HG03175 (cell line): Measurements from ENCODE around the gene PDE9A.

Source experiments
- ATAC-seq: cut with Tn5 transposase; IDR thresholded peaks from one replicate; pipeline ENCODE4 v1.9.1; 2021; ENCODE audit warnings: mild to moderate bottlenecking, moderate library complexity; ENCODE audit not compliant: unreplicated experiment

PDE9A gene

DNA sequence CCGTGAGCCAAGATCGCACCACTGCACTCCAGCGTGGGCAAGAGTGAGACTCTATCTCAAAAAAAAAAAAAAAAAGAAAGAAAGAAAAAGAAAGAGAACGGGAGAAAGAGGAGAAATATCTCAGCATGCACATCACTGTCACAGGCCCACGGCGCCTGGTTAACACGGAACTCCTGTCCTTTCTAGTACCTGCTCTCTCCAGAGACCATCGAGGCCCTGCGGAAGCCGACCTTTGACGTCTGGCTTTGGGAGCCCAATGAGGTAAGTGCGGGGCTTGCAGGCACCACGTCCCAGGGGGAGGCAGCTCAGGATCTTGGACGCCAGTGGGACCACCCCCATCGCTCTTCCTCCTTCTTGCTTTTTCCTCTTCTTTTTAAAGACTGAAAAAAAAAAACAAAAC is 100.4 kb downstream of the PDE9A start:
- ATAC-seq = no peak

GRCh38 chr21:42754270-42754933 is 101.0 kb downstream of the PDE9A start:
- no peak for ATAC-seq

GRCh38 chr21:42755031-42755665 is 101.7 kb downstream of the PDE9A start:
- no peak for ATAC-seq

DNA sequence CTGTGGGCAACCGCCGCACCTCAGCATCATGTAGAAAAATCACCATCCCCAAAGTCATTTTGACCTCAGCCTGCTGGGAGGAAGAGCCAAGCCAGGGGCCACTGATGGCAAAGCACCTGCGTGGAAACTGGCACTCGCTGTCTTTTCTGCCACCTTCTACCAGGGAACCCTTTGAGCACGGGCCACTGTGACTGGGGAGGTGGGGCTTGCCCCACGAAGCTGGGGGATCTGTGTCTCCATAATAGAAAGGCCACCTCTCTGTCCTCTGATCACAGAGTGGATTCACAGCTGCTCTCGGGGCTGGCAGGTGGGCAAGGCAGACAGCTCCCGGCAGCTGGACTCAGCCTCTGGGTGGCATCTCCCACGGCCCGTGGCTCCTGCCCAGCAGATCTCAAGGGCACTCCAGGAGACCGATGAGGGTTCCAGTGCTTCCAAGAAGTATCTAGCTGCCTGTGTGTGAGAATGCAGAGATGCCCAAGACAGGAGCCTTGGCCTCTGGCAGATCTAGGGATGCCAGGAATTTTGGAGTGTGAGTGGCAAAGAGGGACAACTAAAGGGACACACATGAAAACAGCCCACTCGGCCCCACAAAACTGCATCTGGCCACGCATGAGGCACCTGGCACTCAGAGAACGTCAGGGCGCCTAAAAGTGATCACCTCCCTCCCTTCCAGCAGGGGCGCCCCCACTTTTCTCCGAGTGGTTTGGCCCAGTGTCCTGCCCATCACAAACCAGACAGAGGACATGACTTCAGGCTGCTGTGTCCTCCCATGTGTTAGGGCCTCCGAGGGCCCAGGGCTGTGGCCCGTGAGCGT is 102.6 kb downstream of the PDE9A start:
- ATAC-seq = no peak

- ATAC-seq = no peak
Measured at GRCh38 chr21:42756580-42757250, 103.3 kb downstream of the PDE9A start.

DNA sequence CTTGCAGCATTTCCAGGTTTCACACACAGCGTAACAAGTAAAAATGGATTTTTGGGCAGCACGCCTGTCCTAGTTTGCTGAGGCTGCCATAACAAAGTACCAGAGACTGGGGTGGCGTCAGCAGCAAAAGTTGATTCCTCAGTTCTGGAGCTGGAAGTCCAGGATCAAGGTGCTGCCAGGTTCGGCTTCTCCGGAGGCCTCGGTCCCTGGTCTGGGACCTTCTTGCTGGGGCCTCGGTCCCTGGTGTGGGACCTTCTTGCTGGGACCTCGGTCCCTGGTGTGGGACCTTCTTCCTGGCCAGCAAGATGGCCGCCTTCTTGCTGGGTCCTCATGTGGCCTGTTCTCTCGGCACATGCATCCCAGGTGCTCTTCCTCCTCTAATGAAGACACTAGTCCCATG is 104.0 kb downstream of the PDE9A start:
- ATAC-seq = no peak

GRCh38 chr21:42757826-42758655 is 104.6 kb downstream of the PDE9A start:
- ATAC-seq = no peak

DNA sequence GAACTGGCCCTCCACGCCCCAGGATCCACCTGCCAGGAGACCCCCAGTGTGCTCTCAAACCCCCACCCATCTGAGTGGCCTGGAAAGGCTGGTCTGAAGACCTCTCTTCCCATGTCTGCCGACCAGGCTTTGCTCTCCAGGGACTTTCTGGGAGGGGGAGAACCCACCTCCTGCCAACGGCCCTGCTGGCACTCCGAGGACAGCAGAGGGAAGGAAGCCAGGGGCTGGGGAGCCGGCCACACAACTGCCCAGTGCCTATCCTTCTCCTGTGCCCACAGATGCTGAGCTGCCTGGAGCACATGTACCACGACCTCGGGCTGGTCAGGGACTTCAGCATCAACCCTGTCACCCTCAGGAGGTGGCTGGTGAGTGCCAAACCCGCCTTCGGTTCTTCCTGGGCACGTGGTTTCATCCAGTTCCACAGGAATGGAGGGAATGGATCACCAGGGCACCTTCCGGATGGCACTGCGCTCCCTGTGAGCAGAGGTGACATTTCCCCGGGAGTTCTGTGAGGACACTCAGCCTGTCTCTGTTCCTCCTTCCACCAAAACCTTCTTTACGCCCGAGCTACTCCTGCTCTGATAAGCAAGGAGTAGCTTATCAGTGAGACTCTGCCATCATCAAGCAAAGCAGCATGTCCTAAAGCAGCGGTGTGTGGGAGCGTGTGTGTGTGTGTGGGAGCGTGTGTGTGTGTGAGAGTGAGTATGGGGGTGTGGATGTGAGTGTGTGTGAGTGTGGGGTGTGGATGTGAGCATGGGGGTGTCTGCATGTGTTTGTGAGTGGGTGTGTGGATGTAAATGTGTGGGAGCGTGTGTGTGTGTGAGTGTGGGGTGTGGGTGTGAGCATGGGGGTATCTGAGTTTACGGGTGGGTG is 105.5 kb downstream of the PDE9A start:
- no peak for ATAC-seq

- no peak for ATAC-seq
Measured at GRCh38 chr21:42759594-42759927, 106.1 kb downstream of the PDE9A start.

GRCh38 chr21:42760361-42760950 is 107.0 kb downstream of the PDE9A start:
- ATAC-seq = no peak

GRCh38 chr21:42760951-42761751 is 107.7 kb downstream of the PDE9A start:
- ATAC-seq = no peak

- ATAC-seq = no peak
Measured at GRCh38 chr21:42761776-42762335, 108.4 kb downstream of the PDE9A start.

DNA sequence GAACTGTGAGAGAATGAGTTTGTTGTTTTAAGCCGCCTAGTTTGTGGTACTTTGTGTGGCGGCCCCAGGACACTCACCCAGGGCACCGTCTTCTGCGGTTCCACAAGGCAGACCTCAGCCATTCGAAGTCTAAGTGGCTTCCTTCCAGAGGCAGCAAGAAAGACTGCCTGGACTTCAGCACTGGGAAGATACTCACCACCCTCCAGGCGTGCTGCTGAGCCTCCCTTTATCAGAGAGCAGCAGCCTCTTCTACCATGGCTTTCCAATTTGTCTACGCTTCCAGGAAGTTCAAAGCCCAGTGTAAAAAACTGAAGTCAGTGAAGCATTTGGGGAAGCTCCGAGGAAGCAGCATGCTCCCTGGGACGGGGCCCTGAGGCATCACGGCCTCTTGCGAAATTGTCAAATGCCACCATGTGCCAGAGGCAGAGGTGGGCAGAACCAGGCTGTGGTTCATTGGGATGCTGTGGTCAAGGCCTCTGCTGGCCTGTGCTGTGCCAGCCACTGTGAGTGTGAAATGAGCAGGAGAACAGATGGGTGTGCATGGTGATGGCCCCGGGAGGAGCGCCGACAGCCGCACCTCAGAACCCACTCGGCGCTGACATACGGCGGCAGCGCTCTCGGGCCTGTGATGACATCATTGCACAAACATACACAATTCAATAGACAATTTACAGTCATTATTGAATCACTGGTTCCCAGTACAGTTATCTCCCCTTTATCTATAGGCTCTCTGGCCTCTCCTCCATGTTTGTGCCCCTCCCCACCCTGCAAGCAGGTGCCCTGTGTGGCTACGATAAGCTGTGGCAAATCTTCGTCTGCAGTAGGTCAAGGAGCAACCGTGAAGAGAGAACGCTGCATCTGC is 110.4 kb downstream of the PDE9A start:
- ATAC-seq = no peak

DNA sequence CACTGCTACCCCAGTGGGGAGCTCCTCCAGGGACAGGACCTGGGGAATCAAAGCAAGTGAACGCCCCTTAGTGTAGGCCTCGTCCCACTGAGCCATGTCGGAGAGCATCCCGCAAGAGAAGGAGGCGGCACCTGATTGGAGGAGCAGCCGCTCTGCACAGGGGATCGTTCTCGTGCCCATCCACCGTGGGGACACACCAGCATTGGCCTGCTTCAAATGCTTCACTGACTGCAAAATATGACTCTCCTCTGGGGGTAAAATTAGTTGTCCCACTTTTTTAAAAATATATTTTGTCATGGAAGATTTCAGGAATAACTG is 111.0 kb downstream of the PDE9A start:
- ATAC-seq = no peak

GRCh38 chr21:42764883-42765282 is 111.5 kb downstream of the PDE9A start:
- no peak for ATAC-seq

- ATAC-seq = no peak
Measured at GRCh38 chr21:42765656-42766055, 112.2 kb downstream of the PDE9A start.

DNA sequence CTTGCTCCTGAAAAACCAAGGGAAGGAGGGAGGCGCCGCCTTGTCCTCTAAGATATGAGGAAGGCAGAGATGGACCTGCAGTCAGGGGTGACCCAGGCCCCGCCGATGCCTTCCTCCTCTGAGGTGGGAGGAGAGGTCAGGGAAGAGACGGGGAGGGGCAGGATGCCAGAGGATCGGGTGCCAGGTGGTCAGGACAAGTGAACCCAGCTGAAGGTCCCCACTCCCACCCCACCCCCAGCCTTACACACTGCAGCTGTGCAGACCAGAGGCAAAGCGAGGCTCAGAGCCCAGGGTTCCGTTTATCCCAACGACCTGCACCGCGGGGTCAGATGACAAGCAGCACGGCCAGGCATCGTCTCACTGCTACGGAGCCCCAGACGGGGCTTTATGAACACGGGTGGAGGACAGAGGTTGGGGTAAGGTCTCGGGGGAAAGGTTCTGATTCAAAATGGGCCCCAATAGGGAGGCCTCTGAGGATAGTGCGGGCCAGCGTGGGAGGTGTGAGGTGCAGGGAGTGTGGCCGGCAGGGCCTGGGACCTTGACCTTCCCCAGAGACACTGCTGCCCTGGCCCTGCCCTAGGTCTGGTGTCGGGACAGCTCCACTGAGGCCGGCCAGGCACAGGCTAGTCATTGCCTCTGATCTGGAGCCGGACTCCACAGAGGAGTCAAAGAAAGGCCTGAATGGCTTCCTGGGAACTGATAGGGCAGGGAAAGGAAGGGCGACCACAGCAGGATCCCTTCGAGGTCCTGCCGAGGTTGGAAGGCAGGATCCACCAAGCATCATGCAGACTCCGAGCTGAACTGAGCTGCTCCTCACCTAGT is 113.5 kb downstream of the PDE9A start:
- no peak for ATAC-seq
